IMR-90 (cell line): Measurements from ENCODE around the gene SV2C.

ENCODE experiments used
- CEBPB ChIP-seq: IDR thresholded peaks from 2 replicates; pipeline ENCODE4 v1.6.1; 2012; ENCODE audit warnings: low read depth, low read length, improper control_type of control experiment
- POLR2A ChIP-seq: IDR thresholded peaks from 2 replicates; pipeline ENCODE4 v1.6.1; 2012; ENCODE audit warnings: mild to moderate bottlenecking, low read depth, low read length
- TF ChIP-seq, protein P1 (sequence below): conservative IDR thresholded peaks from 2 replicates; pipeline ENCODE4 v1.5.1; 2012; ENCODE audit warnings: mild to moderate bottlenecking, low read depth, low read length, improper control_type of control experiment

DNA sequence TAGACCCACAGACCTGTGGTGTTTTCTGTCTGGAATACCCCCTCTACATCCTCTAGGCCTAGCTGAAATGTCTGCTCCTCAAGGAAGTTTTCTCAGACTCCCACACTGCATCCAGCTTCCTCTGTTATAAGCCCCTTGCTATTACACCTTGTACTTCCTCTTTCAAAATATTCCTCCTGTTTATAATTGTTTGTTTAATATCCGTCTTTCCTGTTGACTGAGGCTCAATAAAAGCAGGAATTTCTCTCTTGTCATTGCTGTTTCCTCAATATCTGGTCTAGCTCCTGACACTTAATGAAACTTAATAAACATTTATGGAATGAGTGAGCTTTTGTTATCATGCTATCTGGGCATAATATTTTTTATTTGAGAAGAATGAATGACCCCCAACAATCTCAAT lies 285.8 kb downstream of the SV2C start:
- TF ChIP-seq CEBPB, result no peak
- TF ChIP-seq POLR2A, result no peak
- TF ChIP-seq, protein P1, sequence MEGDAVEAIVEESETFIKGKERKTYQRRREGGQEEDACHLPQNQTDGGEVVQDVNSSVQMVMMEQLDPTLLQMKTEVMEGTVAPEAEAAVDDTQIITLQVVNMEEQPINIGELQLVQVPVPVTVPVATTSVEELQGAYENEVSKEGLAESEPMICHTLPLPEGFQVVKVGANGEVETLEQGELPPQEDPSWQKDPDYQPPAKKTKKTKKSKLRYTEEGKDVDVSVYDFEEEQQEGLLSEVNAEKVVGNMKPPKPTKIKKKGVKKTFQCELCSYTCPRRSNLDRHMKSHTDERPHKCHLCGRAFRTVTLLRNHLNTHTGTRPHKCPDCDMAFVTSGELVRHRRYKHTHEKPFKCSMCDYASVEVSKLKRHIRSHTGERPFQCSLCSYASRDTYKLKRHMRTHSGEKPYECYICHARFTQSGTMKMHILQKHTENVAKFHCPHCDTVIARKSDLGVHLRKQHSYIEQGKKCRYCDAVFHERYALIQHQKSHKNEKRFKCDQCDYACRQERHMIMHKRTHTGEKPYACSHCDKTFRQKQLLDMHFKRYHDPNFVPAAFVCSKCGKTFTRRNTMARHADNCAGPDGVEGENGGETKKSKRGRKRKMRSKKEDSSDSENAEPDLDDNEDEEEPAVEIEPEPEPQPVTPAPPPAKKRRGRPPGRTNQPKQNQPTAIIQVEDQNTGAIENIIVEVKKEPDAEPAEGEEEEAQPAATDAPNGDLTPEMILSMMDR, result no peak
